Right cardiac atrium (tissue), 5 donors: ENCODE measurements around the gene SMIM17. TPM values are rescaled to one million over a fixed set of nuclear protein-coding genes. Genes with fewer than 3 reads are reported as not detected.

Source experiments
- ATAC-seq, 2 donors: fragments of 200-7000 bp; cut with Tn5 transposase; one replicate each; pipeline versions ENCODE4 v1.8.0 to v1.9.1; 2020; ENCODE audit warnings: moderate library complexity in 2 of 2, mild to moderate bottlenecking in 1 of 2
- DNase-seq, 3 donors: peaks; one replicate each; pipeline ENCODE4 v3.0.0-alpha.2; 2020
- H3K27ac ChIP-seq: one replicate; pipeline ENCODE4 v1.5.1; 2013; ENCODE audit warnings: mild to moderate bottlenecking, low read length, control low read depth, moderate library complexity
- H3K27me3 ChIP-seq: one replicate; pipeline ENCODE4 v1.6.1; 2013; ENCODE audit not compliant: control insufficient read depth, insufficient read depth
- H3K4me1 ChIP-seq: one replicate; pipeline ENCODE4 v1.6.1; 2013; ENCODE audit warnings: low read length; ENCODE audit not compliant: control insufficient read depth, insufficient read depth
- H3K4me3 ChIP-seq: one replicate; pipeline ENCODE4 v1.5.1; 2013; ENCODE audit warnings: low read length, control low read depth
- H3K9me3 ChIP-seq: one replicate; pipeline ENCODE4 v1.6.1; 2013; ENCODE audit warnings: low read length; ENCODE audit not compliant: control insufficient read depth
- WGBS: extraction: QIAGEN DNeasy Blood & Tissue Kit; methylation state at CpG from one replicate; pipeline ENCODE4 v1.1.7; 2013; 5-methylcytosine and 5-hydroxymethylcytosine counted together
- intact Hi-C, 4 donors: fragments of 100-400 bp; cut with DNase I; formaldehyde crosslinking; loops; one replicate each; pipeline versions ENCODE4 v1.11.0 to v1.14.0; 2022 to 2023
- polyA plus RNA-seq: library from polyadenylated mRNA; stranded (reverse); fragments of 200-250 nt; gene quantifications from one replicate; pipeline ENCODE4 v1.2.3, GENCODE V29; 2013
- total RNA-seq, 4 donors: library from RNA; stranded (reverse); fragmentation: NEBNext Ultra II Directional; extraction: Animal tissue kit (Norgen Biotek cat#: 25700); gene quantifications; one replicate each; pipeline ENCODE4 v1.2.1, GENCODE V29; 2021
- donor health status: healthy with polysubstance abuse.
- donor health status: DM: no; HTN: yes; CAD: no.
- donor health status: DM: no; HTN: no; CAD: no.
- donor health status: DM: no; HTN: yes; CAD: no; lungs with severe emphysema.
- donor health status: DM: yes; HTN: yes; CAD: no.

SMIM17 gene
- total and polyA plus RNA-seq, 5 donors = 0.18 to 0.40 (median 0.31) TPM; not detected in 2

- 64% methylated on average over 8 of the region's 8 CpGs for WGBS
- Histone ChIP-seq H3K4me1 (no peaks in the 10 kb centered on the region), H3K27me3 (no peaks in the 10 kb centered on the region), H3K4me3 (no peak overlapping the region), H3K27ac (no peak overlapping the region), H3K9me3 (no peaks in the 10 kb centered on the region)
- ATAC-seq (no peak), DNase-seq (no peak)
- intact Hi-C loops = no loop called here
These were observed 38.7 kb downstream of the SMIM17 start for GRCh38 chr19:56681702-56682101.

- H3K9me3 ChIP-seq = no peaks in the 10 kb centered on the region
- DNase-seq (no peak), ATAC-seq (no peak)
- intact Hi-C loops = no loop called here
- 37% methylated on average over 7 of the region's 7 CpGs for WGBS
- H3K27ac ChIP-seq = no peak overlapping the region
- H3K4me3 ChIP-seq = no peak overlapping the region
- H3K27me3 ChIP-seq = no peaks in the 10 kb centered on the region
- H3K4me1 ChIP-seq = no peaks in the 10 kb centered on the region
These were observed 40.2 kb downstream of the SMIM17 start for GRCh38 chr19:56683116-56683515.

GRCh38 chr19:56687031-56687430, 44.1 kb downstream of the SMIM17 start:
- 72% methylated on average over 8 of the region's 8 CpGs for WGBS
- no peak overlapping the region for H3K27ac ChIP-seq
- ATAC-seq = no peak
- no peak overlapping the region for H3K4me3 ChIP-seq
- intact Hi-C loops = no loop called here
- no peaks in the 10 kb centered on the region for H3K27me3 ChIP-seq
- no peaks in the 10 kb centered on the region for H3K9me3 ChIP-seq
- H3K4me1 ChIP-seq = no peaks in the 10 kb centered on the region
- DNase-seq = no peak

GRCh38 chr19:56689198-56689597, 46.2 kb downstream of the SMIM17 start:
- DNase-seq (no peak), ATAC-seq (no peak)
- intact Hi-C loops = no loop called here
- H3K27ac ChIP-seq = no peak overlapping the region
- 61% methylated on average over 10 of the region's 10 CpGs for WGBS
- no peaks in the 10 kb centered on the region for H3K27me3 ChIP-seq
- H3K4me3 ChIP-seq = no peak overlapping the region
- H3K9me3 ChIP-seq = no peaks in the 10 kb centered on the region
- H3K4me1 ChIP-seq = no peaks in the 10 kb centered on the region

GRCh38 chr19:56690670-56691069, 47.7 kb downstream of the SMIM17 start:
- DNase-seq = no peak
- Histone ChIP-seq H3K4me1 (no peaks in the 10 kb centered on the region), H3K4me3 (no peak overlapping the region), H3K27ac (no peak overlapping the region), H3K27me3 (no peaks in the 10 kb centered on the region), H3K9me3 (no peaks in the 10 kb centered on the region)
- intact Hi-C loops = no loop called here
- ATAC-seq = no peak
- WGBS = 71% methylated on average over 10 of the region's 10 CpGs

GRCh38 chr19:56692206-56692895, 49.4 kb downstream of the SMIM17 start:
- Histone ChIP-seq H3K27ac (no peak overlapping the region), H3K27me3 (no peaks in the 10 kb centered on the region), H3K9me3 (no peaks in the 10 kb centered on the region), H3K4me3 (no peak overlapping the region), H3K4me1 (no peaks in the 10 kb centered on the region)
- intact Hi-C loops = no loop called here
- DNase-seq (no peak), ATAC-seq (peak in 1 of 2 donors; percentile 55)
- 57% methylated on average over 8 of the region's 8 CpGs for WGBS

GRCh38 chr19:56699552-56699951, 56.6 kb downstream of the SMIM17 start:
- no peak for DNase-seq
- WGBS = 71% methylated on average over 3 of the region's 3 CpGs
- no peak for ATAC-seq
- no peak overlapping the region for H3K4me3 ChIP-seq
- H3K27ac ChIP-seq = no peak overlapping the region
- H3K27me3 ChIP-seq = no peaks in the 10 kb centered on the region
- no peaks in the 10 kb centered on the region for H3K4me1 ChIP-seq
- no peaks in the 10 kb centered on the region for H3K9me3 ChIP-seq
- intact Hi-C loops = no loop called here

- no peak overlapping the region for H3K4me3 ChIP-seq
- ATAC-seq = no peak
- 46% methylated on average over 1 of the region's 1 CpG for WGBS
These were observed 58.9 kb downstream of the SMIM17 start for GRCh38 chr19:56701895-56702294.

GRCh38 chr19:56705939-56706338, 63.0 kb downstream of the SMIM17 start:
- no peak overlapping the region for H3K27ac ChIP-seq
- H3K4me3 ChIP-seq = no peak overlapping the region
- no peaks in the 10 kb centered on the region for H3K9me3 ChIP-seq
- 46% methylated on average over 1 of the region's 1 CpG for WGBS
- intact Hi-C loops = no loop called here
- no peak for ATAC-seq
- no peaks in the 10 kb centered on the region for H3K27me3 ChIP-seq
- no peak for DNase-seq
- H3K4me1 ChIP-seq = no peaks in the 10 kb centered on the region

More at GRCh38 chr19:56701895-56702294, 58.9 kb downstream of the SMIM17 start:
- DNase-seq = no peak
- intact Hi-C loops = no loop called here
- no peak overlapping the region for H3K27ac ChIP-seq
- no peaks in the 10 kb centered on the region for H3K9me3 ChIP-seq
- no peaks in the 10 kb centered on the region for H3K27me3 ChIP-seq
- H3K4me1 ChIP-seq = no peaks in the 10 kb centered on the region

Other genes with a start within 250 kb of the SMIM17 start
- gene ZNF582, start 249.6 kb upstream of the SMIM17 start, total RNA-seq = 1 to 10 TPM; 3.6 to 5.8 (median 4.8) TPM
- 6.3 TPM for gene ZNF582, start 249.6 kb upstream of the SMIM17 start, polyA plus RNA-seq
- gene ZNF583, start 238.8 kb upstream of the SMIM17 start, total RNA-seq = 1 to 10 TPM; 5.6 to 8.6 (median 7.0) TPM
- gene ZNF583, start 238.8 kb upstream of the SMIM17 start, polyA plus RNA-seq = 3.1 TPM
- gene ZNF667, start 165.8 kb upstream of the SMIM17 start, total RNA-seq = 1 to 10 TPM; 3.3 to 7.2 (median 5.3) TPM
- 3.2 TPM for gene ZNF667, start 165.8 kb upstream of the SMIM17 start, polyA plus RNA-seq
- gene ZNF471, start 135.3 kb upstream of the SMIM17 start, total RNA-seq = 1 to 10 TPM; 4.5 to 9.3 (median 6.7) TPM
- 2.8 TPM for gene ZNF471, start 135.3 kb upstream of the SMIM17 start, polyA plus RNA-seq
- gene ZFP28, start 104.2 kb upstream of the SMIM17 start, total RNA-seq = 1 to 10 TPM; 5.2 to 6.7 (median 6.0) TPM
- 3.8 TPM for gene ZFP28, start 104.2 kb upstream of the SMIM17 start, polyA plus RNA-seq
- gene ZNF470, start 75.7 kb upstream of the SMIM17 start, total RNA-seq = 1 to 10 TPM; 3.5 to 5.2 (median 4.8) TPM
- 2.8 TPM for gene ZNF470, start 75.7 kb upstream of the SMIM17 start, polyA plus RNA-seq
- 1 to 10 TPM; 5.7 to 7.5 (median 6.4) TPM for gene ZNF71, start 47.9 kb upstream of the SMIM17 start, total RNA-seq
- 5.0 TPM for gene ZNF71, start 47.9 kb upstream of the SMIM17 start, polyA plus RNA-seq
- 1 to 10 TPM; 3.6 to 7.4 (median 6.1) TPM for gene ZNF835, start 28.6 kb downstream of the SMIM17 start, total RNA-seq
- 1.6 TPM for gene ZNF835, start 28.6 kb downstream of the SMIM17 start, polyA plus RNA-seq
- gene PEG3, start 197.6 kb downstream of the SMIM17 start, total RNA-seq = 10 to 100 TPM; 12.2 to 17.0 (median 14.4) TPM
- gene PEG3, start 197.6 kb downstream of the SMIM17 start, polyA plus RNA-seq = 3.1 TPM
- gene ZIM2, start 197.6 kb downstream of the SMIM17 start, total RNA-seq = under 1 TPM in 2 of 4 donors, not detected in 2; 0.17 to 0.25 TPM
- gene ZIM2, start 197.6 kb downstream of the SMIM17 start, polyA plus RNA-seq = 0.05 TPM